Endothelial cell of umbilical vein (primary cell): ENCODE data around the gene AMDHD2. TPM values are rescaled to one million over a fixed set of nuclear protein-coding genes. Genes with fewer than 3 reads are reported as not detected.

ENCODE experiments used
- BruUV-seq: library from RNA; stranded (reverse); fragments of 400-500 nt; replicated peaks from 2 replicates; lab custom pipeline; 2021; lab: Mats Ljungman, UMichigan
- CTCF ChIA-PET: fragments of 300-600, 350-600 bp; sonication (Branson Sonifier 250); formaldehyde crosslinking; loops from one replicate; lab custom pipeline; 2021; ENCODE audit warnings: antibody characterized with exemption, inconsistent platforms; lab: Charles Lee
- POLR2A ChIA-PET: fragments of 300-600, 350-600 bp; sonication (Branson Sonifier 250); formaldehyde crosslinking; loops from one replicate; lab custom pipeline; 2021; ENCODE audit warnings: antibody characterized with exemption, inconsistent platforms; lab: Charles Lee
- DNase-seq: peaks from one replicate; pipeline ENCODE4 v3.0.0-alpha.2; 2011; ENCODE audit warnings: low read depth, low spot score
- FAIRE-seq: peaks from 2 replicates; lab custom pipeline; 2011; peaks lifted over from hg19 to GRCh38; lab: Jason Lieb, UNC
- H2AFZ ChIP-seq: 2 replicates; pipeline ENCODE4 v1.6.0; 2012; ENCODE audit warnings: low read depth, low read length, control low read depth, inconsistent platforms
- H3K27ac ChIP-seq: 2 replicates; pipeline ENCODE4 v1.5.1; 2011; ENCODE audit warnings: low read depth, mild to moderate bottlenecking, control low read depth, low read length, moderate library complexity; ENCODE audit not compliant: insufficient read depth
- H3K27me3 ChIP-seq, 2 experiments: 2 replicates each; pipeline versions ENCODE4 v1.6.0 to v1.6.1; 2011; ENCODE audit warnings: low read length in 2 of 2, mixed read lengths in 1 of 2; ENCODE audit not compliant: control insufficient read depth in 2 of 2, insufficient read depth in 2 of 2
- H3K36me3 ChIP-seq, 2 experiments: 2 replicates in 1 of 2; 3 replicates in 1 of 2; pipeline ENCODE4 v1.5.1; 2011; ENCODE audit warnings: low read length in 2 of 2, mild to moderate bottlenecking in 1 of 2, moderate library complexity in 1 of 2; ENCODE audit not compliant: control insufficient read depth in 2 of 2, insufficient read depth in 2 of 2; ENCODE audit errors: extremely low read depth in 1 of 2
- H3K4me1 ChIP-seq: 3 replicates; pipeline ENCODE4 v1.5.1; 2011; ENCODE audit warnings: mild to moderate bottlenecking, low read length; ENCODE audit not compliant: control insufficient read depth, insufficient read depth; ENCODE audit errors: extremely low read depth
- H3K4me2 ChIP-seq: 2 replicates; pipeline ENCODE4 v1.6.1; 2011; ENCODE audit warnings: low read length, control low read depth, mixed read lengths; ENCODE audit not compliant: insufficient read depth
- H3K4me3 ChIP-seq, 3 experiments: fragments of 200-600 bp in 1 of 3; sonication (generic), shearing (Covaris generic) in 1 of 3; replicated peaks in 1 of 3; 2 replicates each; pipeline ENCODE4 v1.5.1; 2011 to 2016; ENCODE audit warnings: control low read depth in 3 of 3, low read length in 3 of 3, mild to moderate bottlenecking in 2 of 3, inconsistent platforms in 1 of 3, low read depth in 1 of 3, moderate library complexity in 1 of 3; ENCODE audit not compliant: insufficient read depth in 1 of 3
- H3K79me2 ChIP-seq: 2 replicates; pipeline ENCODE4 v1.6.0; 2012; ENCODE audit warnings: low read length, inconsistent platforms; ENCODE audit not compliant: control insufficient read depth, insufficient read depth
- H3K9ac ChIP-seq: replicated peaks from 2 replicates; pipeline ENCODE3; 2011; ENCODE audit warnings: low read length, control low read depth; ENCODE audit not compliant: insufficient read depth; ENCODE audit errors: extremely low read depth
- H3K9me1 ChIP-seq: replicated peaks from 3 replicates; pipeline ENCODE4 v1.6.0; 2011; ENCODE audit warnings: mild to moderate bottlenecking, low read length; ENCODE audit not compliant: control insufficient read depth, insufficient read depth; ENCODE audit errors: extremely low read depth
- H3K9me3 ChIP-seq: replicated peaks from 2 replicates; pipeline ENCODE4 v1.5.1; 2012; ENCODE audit warnings: low read length, inconsistent platforms; ENCODE audit not compliant: control insufficient read depth, insufficient read depth
- H4K20me1 ChIP-seq: replicated peaks from 2 replicates; pipeline ENCODE3; 2011; ENCODE audit warnings: mild to moderate bottlenecking, low read length; ENCODE audit not compliant: control insufficient read depth, insufficient read depth; ENCODE audit errors: extremely low read depth
- CTCF ChIP-seq, 2 donors: IDR thresholded peaks; 1 replicate in 1 of 2; 2 replicates in 1 of 2; pipeline ENCODE4 v1.5.1; 2011; ENCODE audit warnings: low read length in 2 of 2, mild to moderate bottlenecking in 2 of 2, moderate library complexity in 2 of 2, control low read depth in 1 of 2, inconsistent platforms in 1 of 2, low read depth in 1 of 2; ENCODE audit not compliant: insufficient read depth in 1 of 2; ENCODE audit errors: extremely low read depth in 1 of 2
- EZH2 ChIP-seq: IDR thresholded peaks from 2 replicates; pipeline ENCODE4 v1.6.1; 2012; ENCODE audit warnings: borderline replicate concordance, low read depth, mild to moderate bottlenecking, moderate library complexity, low read length, inconsistent platforms; ENCODE audit not compliant: severe bottlenecking
- FOS ChIP-seq: IDR thresholded peaks from 2 replicates; pipeline ENCODE4 v1.6.1; 2011; ENCODE audit warnings: mild to moderate bottlenecking, low read length, moderate library complexity, borderline replicate concordance; ENCODE audit not compliant: insufficient read depth
- GATA2 ChIP-seq: IDR thresholded peaks from 2 replicates; pipeline ENCODE4 v1.7.0; 2011; ENCODE audit warnings: low read depth, mild to moderate bottlenecking, moderate library complexity, mixed read lengths, low read length; ENCODE audit not compliant: insufficient read length, insufficient read depth
- JUN ChIP-seq: IDR thresholded peaks from 2 replicates; pipeline ENCODE4 v1.6.1; 2011; ENCODE audit warnings: borderline replicate concordance, low read depth; ENCODE audit not compliant: insufficient read length, insufficient read depth
- MAX ChIP-seq: IDR thresholded peaks from 2 replicates; pipeline ENCODE4 v1.6.1; 2011; ENCODE audit not compliant: insufficient read depth, insufficient read length
- MYC ChIP-seq: IDR thresholded peaks from one replicate; pipeline ENCODE4 v1.6.1; 2011; ENCODE audit warnings: mild to moderate bottlenecking, low read depth, low read length
- POLR2A ChIP-seq: IDR thresholded peaks from 2 replicates; pipeline ENCODE4 v1.6.1; 2012; ENCODE audit warnings: low read depth, mild to moderate bottlenecking, control low read depth, low read length
- POLR2AphosphoS5 ChIP-seq: IDR thresholded peaks from 2 replicates; pipeline ENCODE4 v1.6.1; 2012; ENCODE audit warnings: low read depth, mild to moderate bottlenecking, control low read depth, low read length, moderate library complexity; ENCODE audit not compliant: insufficient read depth
- dilution Hi-C: fragments of 300-500 bp; cut with MboI; formaldehyde crosslinking; loops from one replicate; pipeline ENCODE4 v1.15.0; 2019; ENCODE audit warnings: low sequenced_read_pairs; ENCODE audit not compliant: extremely low pct_ligation_motif_present
- intact Hi-C: fragments of 100-400 bp; cut with micrococcal nuclease; formaldehyde crosslinking; loops from one replicate; pipeline ENCODE4 v1.10.0; 2022
- polyA plus RNA-seq, 4 experiments: library from polyadenylated mRNA; depleted of rRNA in 3 of 4; stranded (reverse) in 3 of 4; unstranded in 1 of 4; fragments of >200 nt; gene quantifications; 2 replicates each; pipeline versions ENCODE4 v1.2.1 to v1.2.3, GENCODE V29; 2011 to 2012; ENCODE audit warnings: missing spikeins in 1 of 4
- total RNA-seq: library from RNA; stranded (reverse); gene quantifications from 2 replicates; pipeline ENCODE4 v1.2.3, GENCODE V29; 2021

Gene AMDHD2
- total and polyA plus RNA-seq, 2 donors (not counting 3 experiments of a cell fraction or from before 2014, with no cell fraction given) = 39.4 to 59.5 TPM

GRCh38 chr16:2480948-2481347 lies 39.2 kb upstream of the AMDHD2 start:
- peaks cover 5% of the 10 kb centered on the region for H3K79me2 ChIP-seq
- BruUV-seq = no TSS peak
- POLR2A ChIA-PET = no interaction called here
- FAIRE-seq = no peak
- H2AFZ ChIP-seq = no peak overlapping the region
- peaks cover 1% of the 10 kb centered on the region for H3K4me1 ChIP-seq
- no peaks in the 10 kb centered on the region for H3K9me1 ChIP-seq
- H3K9ac ChIP-seq = no peak overlapping the region
- CTCF ChIA-PET = interaction anchor here (0.6 kb wide), 1 partner anchor 454 kb away, joined by 4 read pairs; the partner anchor contains the start of gene NHERF2
- TF ChIP-seq MAX = no peak
- no peak for TF ChIP-seq GATA2
- no peak for TF ChIP-seq MYC
- TF ChIP-seq CTCF (IDR thresholded peaks at IDR 0.05; ENCODE audit: extremely low read depth in 1 of 2, insufficient read depth in 1 of 2, low read depth in 1 of 2, low read length in 2 of 2) = no peak
- no peak for TF ChIP-seq EZH2
- TF ChIP-seq FOS = no peak
- TF ChIP-seq JUN = no peak
- no peak for TF ChIP-seq POLR2A
- TF ChIP-seq POLR2AphosphoS5 = no peak
- H3K27ac ChIP-seq = no peak overlapping the region
- dilution Hi-C loops (no loop called here), intact Hi-C loops (no loop called here)
- no peaks in the 10 kb centered on the region for H3K27me3 ChIP-seq
- H3K4me2 ChIP-seq = no peak overlapping the region
- H3K9me3 ChIP-seq = no peaks in the 10 kb centered on the region
- H3K36me3 ChIP-seq = no peaks in the 10 kb centered on the region
- no peak overlapping the region for H3K4me3 ChIP-seq
- DNase-seq = no peak
- H4K20me1 ChIP-seq = no peaks in the 10 kb centered on the region
